ENCODE data around the gene FAM229B.

DNA sequence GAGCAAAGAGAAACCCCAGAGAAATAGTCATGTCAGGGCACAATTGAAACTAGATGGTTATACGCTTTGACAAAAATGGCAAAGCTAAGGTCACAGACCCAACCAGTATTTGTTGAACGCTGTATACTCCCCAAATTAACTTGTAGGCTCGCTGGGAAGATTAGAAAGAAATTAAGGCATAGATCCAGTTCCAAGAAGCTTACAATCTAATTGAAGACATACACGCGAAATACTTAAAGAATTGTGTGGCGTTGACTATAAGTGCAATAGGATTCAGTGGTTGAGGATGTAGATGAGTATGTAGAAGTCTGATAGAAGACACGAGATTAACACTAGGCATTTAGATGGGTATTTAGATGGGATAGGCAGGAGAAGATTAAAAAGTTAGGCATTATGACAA, 525 bp downstream of the FAM229B start:
- TF ChIP-seq CTCF (conservative IDR thresholded peaks at IDR 0.05) (0 out of 2 replicates have a peak, but pooled peaks have one; percentile 11), EZH2 (IDR thresholded peaks at IDR 0.05; ENCODE audit: low read depth) (no peak)
